HepG2 (cell line): ENCODE results near the gene GRAMD1A. TPM values are rescaled to one million over a fixed set of nuclear protein-coding genes. Genes with fewer than 3 reads are reported as not detected.
A peak's percentile ranks its signal among the peaks of the same experiment; 100 is the strongest.

Experiments
- AGO2 ChIP-seq: fragments of 200-400 bp; formaldehyde crosslinking; optimal IDR thresholded peaks from 2 replicates; pipeline ENCODE3; 2017; ENCODE audit warnings: mild to moderate bottlenecking, low read depth, low read length, moderate library complexity
- CENPT ChIP-seq: sonication (generic); formaldehyde crosslinking; IDR thresholded peaks from 2 replicates; pipeline ENCODE4 v1.8.0; 2022; ENCODE audit warnings: low read depth, mild to moderate bottlenecking, moderate library complexity, missing genetic modification reagents
- ETV5 ChIP-seq: IDR thresholded peaks from 2 replicates; pipeline ENCODE4 v1.6.1; 2018; ENCODE audit warnings: missing biosample characterization, missing genetic modification reagents, inconsistent platforms, borderline replicate concordance
- KDM3A ChIP-seq: IDR thresholded peaks from 2 replicates; pipeline ENCODE4 v1.6.1; 2018; ENCODE audit warnings: low read depth, missing compliant biosample characterization
- KDM5B ChIP-seq: sonication (generic); formaldehyde crosslinking; IDR thresholded peaks from 2 replicates; pipeline ENCODE4 v1.4.0; 2020; ENCODE audit warnings: missing genetic modification reagents, mild to moderate bottlenecking, borderline replicate concordance
- KLF15 ChIP-seq: sonication (generic); formaldehyde crosslinking; IDR thresholded peaks from 2 replicates; pipeline ENCODE4 v1.8.1; 2023; ENCODE audit warnings: borderline replicate concordance, mild to moderate bottlenecking, inconsistent platforms, missing genetic modification reagents, mixed read lengths
- MAFF ChIP-seq: IDR thresholded peaks from 2 replicates; pipeline ENCODE4 v1.6.1; 2011; ENCODE audit warnings: low read depth, low read length, improper control_type of control experiment
- MTA3 ChIP-seq: sonication (generic); formaldehyde crosslinking; IDR thresholded peaks from 2 replicates; pipeline ENCODE4 v1.4.0; 2020; ENCODE audit warnings: missing genetic modification reagents
- NFE2L2 ChIP-seq: fragments of 150-350 bp; IDR thresholded peaks from 2 replicates; pipeline ENCODE4 v1.6.1; 2014; ENCODE audit warnings: low read length
- NFYC ChIP-seq: IDR thresholded peaks from 2 replicates; pipeline ENCODE4 v1.6.1; 2016; ENCODE audit warnings: missing genetic modification reagents, missing compliant biosample characterization
- RFXAP ChIP-seq: sonication (generic); formaldehyde crosslinking; IDR thresholded peaks from 2 replicates; pipeline ENCODE4 v1.4.0; 2020; ENCODE audit warnings: missing genetic modification reagents, borderline replicate concordance
- TOE1 ChIP-seq: sonication (generic); formaldehyde crosslinking; IDR thresholded peaks from 2 replicates; pipeline ENCODE4 v1.4.0; 2020; ENCODE audit warnings: mild to moderate bottlenecking, missing genetic modification reagents
- ZNF282 ChIP-seq: fragments of 450-650 bp; IDR thresholded peaks from 2 replicates; pipeline ENCODE4 v1.6.1; 2018; ENCODE audit not compliant: partially characterized antibody
- ZNF326 ChIP-seq: sonication (generic); formaldehyde crosslinking; IDR thresholded peaks from 2 replicates; pipeline ENCODE4 v1.4.0; 2020; ENCODE audit warnings: missing genetic modification reagents, borderline replicate concordance
- ZNF501 ChIP-seq: sonication (generic); formaldehyde crosslinking; IDR thresholded peaks from 2 replicates; pipeline ENCODE4 v1.5.1; 2020; ENCODE audit warnings: mild to moderate bottlenecking, moderate library complexity, missing genetic modification reagents
- polyA plus RNA-seq, 8 experiments: library from polyadenylated mRNA; depleted of rRNA in 3 of 8; stranded (reverse) in 7 of 8; unstranded in 1 of 8; fragments of >200 nt; fragmentation: Illumina TruSeq in 4 of 8; extraction: Trizol in 4 of 8; gene quantifications; 2 replicates each; pipeline versions ENCODE4 v1.2.1 to v1.2.3, GENCODE V29; 2011 to 2016; ENCODE audit warnings: low read depth in 4 of 8, missing spikeins in 1 of 8, mixed read lengths in 1 of 8; ENCODE audit not compliant: insufficient read depth in 1 of 8
- total RNA-seq, 5 experiments: library from RNA; depleted of rRNA; stranded (reverse); fragments of >200 nt; fragmentation: Illumina TruSeq; extraction: Trizol; gene quantifications; 2 replicates each; pipeline ENCODE4 v1.2.3, GENCODE V29; 2016; ENCODE audit warnings: low read depth in 1 of 5
- TF ChIP-seq, protein P1 (sequence below): sonication (generic); formaldehyde crosslinking; IDR thresholded peaks from 2 replicates; pipeline ENCODE4 v1.5.0; 2020; ENCODE audit warnings: missing genetic modification reagents
- TF ChIP-seq, protein P2 (sequence below): sonication (generic); formaldehyde crosslinking; IDR thresholded peaks from 2 replicates; pipeline ENCODE4 v1.4.0; 2020; ENCODE audit warnings: missing genetic modification reagents
- TF ChIP-seq, protein P3 (sequence below): IDR thresholded peaks from 2 replicates; pipeline ENCODE4 v1.6.1; 2018; ENCODE audit warnings: missing genetic modification reagents, mild to moderate bottlenecking, missing compliant biosample characterization
- TF ChIP-seq, protein P4 (sequence below): sonication (generic); formaldehyde crosslinking; IDR thresholded peaks from 2 replicates; pipeline ENCODE4 v1.5.0; 2020; ENCODE audit warnings: missing genetic modification reagents, mild to moderate bottlenecking, borderline replicate concordance
- TF ChIP-seq, protein P5 (sequence below): sonication (generic); formaldehyde crosslinking; IDR thresholded peaks from 2 replicates; pipeline ENCODE4 v1.5.1; 2020; ENCODE audit warnings: mild to moderate bottlenecking, missing genetic modification reagents, moderate library complexity

The GRAMD1A gene
- total and polyA plus RNA-seq, 2 of the 13 experiments (the other 11 are each of a cell fraction or from before 2014, with no cell fraction given), result 14.7 to 181 TPM

DNA sequence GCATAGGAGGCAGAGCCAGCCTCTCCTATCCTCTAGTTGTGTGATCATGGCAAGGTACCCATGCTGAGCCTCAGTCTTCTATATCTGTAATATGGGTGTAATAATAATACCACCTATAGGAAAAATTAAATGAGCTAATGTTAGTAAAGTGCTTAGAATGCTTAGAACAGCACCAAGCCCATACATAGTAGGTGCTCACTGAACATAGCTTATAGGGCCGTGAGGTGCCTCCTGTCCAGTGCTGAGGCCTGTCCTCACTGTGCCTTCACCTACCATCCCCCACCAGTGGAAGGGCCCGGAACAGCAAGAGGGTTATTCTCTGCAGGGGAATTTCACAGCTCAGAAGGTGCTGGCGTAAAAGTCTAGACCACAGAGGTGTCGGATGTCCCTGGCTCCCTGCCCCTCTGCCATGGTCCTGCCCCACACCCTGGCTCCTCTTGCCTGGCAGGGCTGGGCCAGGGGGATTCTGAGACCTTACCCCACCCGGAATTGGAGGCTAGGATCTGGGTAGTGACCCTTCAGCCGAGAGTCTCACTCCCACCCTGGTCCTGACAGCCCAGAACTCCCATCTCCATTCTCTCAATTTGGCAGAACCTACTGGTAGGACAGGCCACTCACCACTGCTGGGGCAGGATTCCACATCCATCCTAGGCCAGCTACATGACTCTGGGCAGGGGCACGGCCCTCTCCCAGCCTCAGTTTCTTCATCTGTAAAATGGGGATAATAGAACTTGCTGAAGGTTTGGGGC is 27.9 kb downstream of the GRAMD1A start (continued):
- TF ChIP-seq, protein P1, sequence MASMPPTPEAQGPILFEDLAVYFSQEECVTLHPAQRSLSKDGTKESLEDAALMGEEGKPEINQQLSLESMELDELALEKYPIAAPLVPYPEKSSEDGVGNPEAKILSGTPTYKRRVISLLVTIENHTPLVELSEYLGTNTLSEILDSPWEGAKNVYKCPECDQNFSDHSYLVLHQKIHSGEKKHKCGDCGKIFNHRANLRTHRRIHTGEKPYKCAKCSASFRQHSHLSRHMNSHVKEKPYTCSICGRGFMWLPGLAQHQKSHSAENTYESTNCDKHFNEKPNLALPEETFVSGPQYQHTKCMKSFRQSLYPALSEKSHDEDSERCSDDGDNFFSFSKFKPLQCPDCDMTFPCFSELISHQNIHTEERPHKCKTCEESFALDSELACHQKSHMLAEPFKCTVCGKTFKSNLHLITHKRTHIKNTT (CRISPR knock-in tag), result no peak
- TF ChIP-seq ETV5 (CRISPR knock-in tag) (no peak), ZNF282 (no peak), ZNF326 (CRISPR knock-in tag) (no peak), AGO2 (peak; percentile 71), KLF15 (CRISPR knock-in tag) (no peak), CENPT (CRISPR knock-in tag) (no peak), NFE2L2 (no peak), MAFF (no peak), KDM3A (CRISPR knock-in tag) (no peak), NFYC (no peak), RFXAP (CRISPR knock-in tag) (no peak), TOE1 (no peak), MTA3 (CRISPR knock-in tag) (no peak), KDM5B (CRISPR knock-in tag) (no peak), ZNF501 (CRISPR knock-in tag) (0 out of 2 replicates have a peak, but pooled peaks have one; percentile 25)
- TF ChIP-seq, protein P2, sequence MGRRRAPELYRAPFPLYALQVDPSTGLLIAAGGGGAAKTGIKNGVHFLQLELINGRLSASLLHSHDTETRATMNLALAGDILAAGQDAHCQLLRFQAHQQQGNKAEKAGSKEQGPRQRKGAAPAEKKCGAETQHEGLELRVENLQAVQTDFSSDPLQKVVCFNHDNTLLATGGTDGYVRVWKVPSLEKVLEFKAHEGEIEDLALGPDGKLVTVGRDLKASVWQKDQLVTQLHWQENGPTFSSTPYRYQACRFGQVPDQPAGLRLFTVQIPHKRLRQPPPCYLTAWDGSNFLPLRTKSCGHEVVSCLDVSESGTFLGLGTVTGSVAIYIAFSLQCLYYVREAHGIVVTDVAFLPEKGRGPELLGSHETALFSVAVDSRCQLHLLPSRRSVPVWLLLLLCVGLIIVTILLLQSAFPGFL, result no peak
- TF ChIP-seq, protein P3, sequence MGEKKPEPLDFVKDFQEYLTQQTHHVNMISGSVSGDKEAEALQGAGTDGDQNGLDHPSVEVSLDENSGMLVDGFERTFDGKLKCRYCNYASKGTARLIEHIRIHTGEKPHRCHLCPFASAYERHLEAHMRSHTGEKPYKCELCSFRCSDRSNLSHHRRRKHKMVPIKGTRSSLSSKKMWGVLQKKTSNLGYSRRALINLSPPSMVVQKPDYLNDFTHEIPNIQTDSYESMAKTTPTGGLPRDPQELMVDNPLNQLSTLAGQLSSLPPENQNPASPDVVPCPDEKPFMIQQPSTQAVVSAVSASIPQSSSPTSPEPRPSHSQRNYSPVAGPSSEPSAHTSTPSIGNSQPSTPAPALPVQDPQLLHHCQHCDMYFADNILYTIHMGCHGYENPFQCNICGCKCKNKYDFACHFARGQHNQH (CRISPR knock-in tag), result no peak
- TF ChIP-seq, protein P4, sequence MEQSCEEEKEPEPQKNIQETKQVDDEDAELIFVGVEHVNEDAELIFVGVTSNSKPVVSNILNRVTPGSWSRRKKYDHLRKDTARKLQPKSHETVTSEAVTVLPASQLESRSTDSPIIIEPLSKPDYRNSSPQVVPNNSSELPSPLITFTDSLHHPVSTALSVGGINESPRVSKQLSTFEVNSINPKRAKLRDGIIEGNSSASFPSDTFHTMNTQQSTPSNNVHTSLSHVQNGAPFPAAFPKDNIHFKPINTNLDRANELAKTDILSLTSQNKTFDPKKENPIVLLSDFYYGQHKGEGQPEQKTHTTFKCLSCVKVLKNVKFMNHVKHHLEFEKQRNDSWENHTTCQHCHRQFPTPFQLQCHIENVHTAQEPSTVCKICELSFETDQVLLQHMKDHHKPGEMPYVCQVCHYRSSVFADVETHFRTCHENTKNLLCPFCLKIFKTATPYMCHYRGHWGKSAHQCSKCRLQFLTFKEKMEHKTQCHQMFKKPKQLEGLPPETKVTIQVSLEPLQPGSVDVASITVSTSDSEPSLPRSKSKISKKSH (CRISPR knock-in tag), result no peak
- TF ChIP-seq, protein P5, sequence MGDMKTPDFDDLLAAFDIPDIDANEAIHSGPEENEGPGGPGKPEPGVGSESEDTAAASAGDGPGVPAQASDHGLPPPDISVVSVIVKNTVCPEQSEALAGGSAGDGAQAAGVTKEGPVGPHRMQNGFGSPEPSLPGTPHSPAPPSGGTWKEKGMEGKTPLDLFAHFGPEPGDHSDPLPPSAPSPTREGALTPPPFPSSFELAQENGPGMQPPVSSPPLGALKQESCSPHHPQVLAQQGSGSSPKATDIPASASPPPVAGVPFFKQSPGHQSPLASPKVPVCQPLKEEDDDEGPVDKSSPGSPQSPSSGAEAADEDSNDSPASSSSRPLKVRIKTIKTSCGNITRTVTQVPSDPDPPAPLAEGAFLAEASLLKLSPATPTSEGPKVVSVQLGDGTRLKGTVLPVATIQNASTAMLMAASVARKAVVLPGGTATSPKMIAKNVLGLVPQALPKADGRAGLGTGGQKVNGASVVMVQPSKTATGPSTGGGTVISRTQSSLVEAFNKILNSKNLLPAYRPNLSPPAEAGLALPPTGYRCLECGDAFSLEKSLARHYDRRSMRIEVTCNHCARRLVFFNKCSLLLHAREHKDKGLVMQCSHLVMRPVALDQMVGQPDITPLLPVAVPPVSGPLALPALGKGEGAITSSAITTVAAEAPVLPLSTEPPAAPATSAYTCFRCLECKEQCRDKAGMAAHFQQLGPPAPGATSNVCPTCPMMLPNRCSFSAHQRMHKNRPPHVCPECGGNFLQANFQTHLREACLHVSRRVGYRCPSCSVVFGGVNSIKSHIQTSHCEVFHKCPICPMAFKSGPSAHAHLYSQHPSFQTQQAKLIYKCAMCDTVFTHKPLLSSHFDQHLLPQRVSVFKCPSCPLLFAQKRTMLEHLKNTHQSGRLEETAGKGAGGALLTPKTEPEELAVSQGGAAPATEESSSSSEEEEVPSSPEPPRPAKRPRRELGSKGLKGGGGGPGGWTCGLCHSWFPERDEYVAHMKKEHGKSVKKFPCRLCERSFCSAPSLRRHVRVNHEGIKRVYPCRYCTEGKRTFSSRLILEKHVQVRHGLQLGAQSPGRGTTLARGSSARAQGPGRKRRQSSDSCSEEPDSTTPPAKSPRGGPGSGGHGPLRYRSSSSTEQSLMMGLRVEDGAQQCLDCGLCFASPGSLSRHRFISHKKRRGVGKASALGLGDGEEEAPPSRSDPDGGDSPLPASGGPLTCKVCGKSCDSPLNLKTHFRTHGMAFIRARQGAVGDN (CRISPR knock-in tag), result peak; percentile 42
